DOHH2 (cell line): Measurements from ENCODE around the gene MYO1A.
"Not testable (repeated sequence)": the region's sequence is repeated elsewhere in the genome, so short reads cannot be mapped to it uniquely, and the experiment has no call there.

Experiments used
- H3F3A ChIP-seq: fragments of 200-600 bp; sonication (generic), shearing (Covaris generic); 2 replicates; pipeline ENCODE4 v1.6.0; 2016; ENCODE audit warnings: antibody characterized with exemption, mild to moderate bottlenecking; ENCODE audit not compliant: control insufficient read depth, insufficient read depth
- H3K27ac ChIP-seq: fragments of 200-600 bp; sonication (generic); 2 replicates; pipeline ENCODE4 v1.5.1; 2014; ENCODE audit warnings: low read depth, mild to moderate bottlenecking, low read length, moderate library complexity
- H3K27me3 ChIP-seq: fragments of 200-600 bp; sonication (generic); 2 replicates; pipeline ENCODE4 v1.6.1; 2014; ENCODE audit warnings: mild to moderate bottlenecking, low read length, mixed read lengths; ENCODE audit not compliant: control insufficient read depth
- H3K36me3 ChIP-seq: fragments of 200-600 bp; sonication (generic); 2 replicates; pipeline ENCODE4 v1.6.1; 2014; ENCODE audit warnings: mild to moderate bottlenecking, low read length, moderate library complexity, mixed read lengths; ENCODE audit not compliant: control insufficient read depth
- H3K4me1 ChIP-seq: fragments of 200-600 bp; sonication (generic); 2 replicates; pipeline ENCODE4 v1.6.1; 2014; ENCODE audit warnings: mild to moderate bottlenecking, low read length, mixed read lengths; ENCODE audit not compliant: control insufficient read depth
- H3K4me2 ChIP-seq: fragments of 200-600 bp; sonication (generic); 2 replicates; pipeline ENCODE4 v1.6.0; 2014; ENCODE audit warnings: mild to moderate bottlenecking, low read length, moderate library complexity
- H3K4me3 ChIP-seq: fragments of 200-600 bp; sonication (generic); 2 replicates; pipeline ENCODE4 v1.5.1; 2014; ENCODE audit warnings: mild to moderate bottlenecking, low read length, mixed read lengths
- H3K79me2 ChIP-seq: fragments of 200-600 bp; sonication (generic); 2 replicates; pipeline ENCODE4 v1.6.1; 2014; ENCODE audit warnings: mild to moderate bottlenecking, low read length, mixed read lengths; ENCODE audit not compliant: control insufficient read depth
- H3K9me2 ChIP-seq: fragments of 200-600 bp; sonication (generic); replicated peaks from 2 replicates; pipeline ENCODE4 v1.6.1; 2014; ENCODE audit warnings: mild to moderate bottlenecking, low read length, mixed read lengths; ENCODE audit not compliant: control insufficient read depth
- H3K9me3 ChIP-seq: fragments of 200-600 bp; sonication (generic); 2 replicates; pipeline ENCODE4 v1.6.1; 2014; ENCODE audit warnings: antibody characterized with exemption, low read length, mixed read lengths; ENCODE audit not compliant: control insufficient read depth, insufficient read depth
- H4K20me1 ChIP-seq: fragments of 200-600 bp; sonication (generic); 2 replicates; pipeline ENCODE4 v1.6.0; 2014; ENCODE audit warnings: low read depth, mild to moderate bottlenecking, antibody characterized with exemption, low read length, moderate library complexity; ENCODE audit not compliant: control insufficient read depth, insufficient read depth
- EZH2phosphoT487 ChIP-seq: fragments of 200-600 bp; sonication (generic); IDR thresholded peaks from 2 replicates; pipeline ENCODE4 v1.6.1; 2017; ENCODE audit warnings: borderline replicate concordance, mild to moderate bottlenecking, antibody characterized with exemption, low read length, moderate library complexity, mixed read lengths
- TF ChIP-seq, protein P1 (sequence below): fragments of 200-600 bp; sonication (generic); IDR thresholded peaks from one replicate; pipeline ENCODE4 v1.5.1; 2014; ENCODE audit warnings: antibody characterized with exemption, mild to moderate bottlenecking, low read depth, low read length; ENCODE audit not compliant: poor library complexity, severe bottlenecking

The MYO1A gene

DNA sequence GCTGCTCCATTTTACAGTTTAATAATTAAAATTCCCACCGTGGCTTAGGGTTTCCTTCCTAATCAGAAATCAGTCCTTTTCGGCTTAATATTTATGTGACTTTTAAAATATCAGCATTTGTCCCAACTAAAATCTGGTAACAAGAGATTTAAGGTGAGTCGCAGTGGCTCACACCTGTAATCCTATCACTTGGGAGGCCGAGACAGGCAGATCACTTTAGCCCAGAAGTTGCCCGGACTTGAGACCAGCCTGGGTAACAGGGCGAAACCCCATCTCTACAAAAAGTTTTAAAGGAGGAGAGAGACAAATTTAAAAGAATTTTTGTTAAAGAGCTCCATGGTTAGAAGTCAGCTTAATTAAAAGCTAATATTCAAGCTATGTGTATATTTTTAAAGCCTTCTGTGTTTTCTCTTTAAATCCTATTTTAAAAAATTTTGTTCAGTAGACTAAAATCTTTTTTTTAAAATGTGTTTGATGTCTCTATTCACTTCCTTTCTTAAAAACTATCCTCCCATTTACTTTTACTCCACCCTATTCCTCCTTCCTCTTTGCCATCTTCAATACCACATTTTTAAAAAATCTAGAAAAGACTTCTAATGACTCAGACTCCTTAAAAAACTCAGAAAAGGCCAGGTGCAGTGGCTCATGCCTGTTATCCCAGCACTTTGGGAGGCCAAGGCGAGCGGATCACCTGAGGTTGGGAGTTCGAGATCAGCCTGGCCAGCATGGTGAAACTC, 29.8 kb downstream of the MYO1A start:
- no peaks in the 10 kb centered on the region for H3K79me2 ChIP-seq
- no peaks in the 10 kb centered on the region for H3K9me3 ChIP-seq
- H3K9me2 ChIP-seq, result no peaks in the 10 kb centered on the region
- H3F3A ChIP-seq, result no peaks in the 10 kb centered on the region
- H3K4me2 ChIP-seq, result no peak overlapping the region
- H3K4me3 ChIP-seq, result no peak overlapping the region
- TF ChIP-seq, protein P1, sequence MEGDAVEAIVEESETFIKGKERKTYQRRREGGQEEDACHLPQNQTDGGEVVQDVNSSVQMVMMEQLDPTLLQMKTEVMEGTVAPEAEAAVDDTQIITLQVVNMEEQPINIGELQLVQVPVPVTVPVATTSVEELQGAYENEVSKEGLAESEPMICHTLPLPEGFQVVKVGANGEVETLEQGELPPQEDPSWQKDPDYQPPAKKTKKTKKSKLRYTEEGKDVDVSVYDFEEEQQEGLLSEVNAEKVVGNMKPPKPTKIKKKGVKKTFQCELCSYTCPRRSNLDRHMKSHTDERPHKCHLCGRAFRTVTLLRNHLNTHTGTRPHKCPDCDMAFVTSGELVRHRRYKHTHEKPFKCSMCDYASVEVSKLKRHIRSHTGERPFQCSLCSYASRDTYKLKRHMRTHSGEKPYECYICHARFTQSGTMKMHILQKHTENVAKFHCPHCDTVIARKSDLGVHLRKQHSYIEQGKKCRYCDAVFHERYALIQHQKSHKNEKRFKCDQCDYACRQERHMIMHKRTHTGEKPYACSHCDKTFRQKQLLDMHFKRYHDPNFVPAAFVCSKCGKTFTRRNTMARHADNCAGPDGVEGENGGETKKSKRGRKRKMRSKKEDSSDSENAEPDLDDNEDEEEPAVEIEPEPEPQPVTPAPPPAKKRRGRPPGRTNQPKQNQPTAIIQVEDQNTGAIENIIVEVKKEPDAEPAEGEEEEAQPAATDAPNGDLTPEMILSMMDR, result no peak
- TF ChIP-seq EZH2phosphoT487, result no peak
- no peaks in the 10 kb centered on the region for H3K4me1 ChIP-seq
- no peak overlapping the region for H3K27ac ChIP-seq
- no peaks in the 10 kb centered on the region for H4K20me1 ChIP-seq
- no peaks in the 10 kb centered on the region for H3K36me3 ChIP-seq
- peaks cover 12% of the 10 kb centered on the region for H3K27me3 ChIP-seq

DNA sequence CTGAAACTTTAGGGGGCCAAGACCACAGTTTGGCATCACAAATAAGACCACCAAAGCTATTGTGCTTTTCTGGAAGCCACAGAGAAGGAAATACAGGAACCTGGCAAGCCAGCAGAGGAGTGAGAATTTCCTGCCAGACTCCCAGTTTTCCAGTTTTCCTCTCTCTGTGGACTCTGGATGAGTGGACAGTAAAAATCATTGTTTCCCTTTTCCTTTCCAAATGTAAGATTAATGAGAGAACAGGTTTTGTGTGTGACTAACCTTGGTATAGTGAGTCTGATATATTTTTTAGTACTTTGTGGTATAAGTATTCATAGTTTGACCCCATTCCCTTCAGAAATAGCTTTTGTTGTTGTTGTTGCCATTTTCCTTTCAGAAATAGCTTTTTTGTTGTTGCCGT, 31.0 kb downstream of the MYO1A start:
- Histone ChIP-seq H3K4me1 (no peaks in the 10 kb centered on the region), H3K27me3 (peaks cover 25% of the 10 kb centered on the region), H3F3A (no peaks in the 10 kb centered on the region), H3K36me3 (no peaks in the 10 kb centered on the region), H3K4me2 (no peak overlapping the region), H3K9me2 (no peaks in the 10 kb centered on the region), H4K20me1 (no peaks in the 10 kb centered on the region), H3K79me2 (no peaks in the 10 kb centered on the region), H3K4me3 (no peak overlapping the region), H3K9me3 (no peaks in the 10 kb centered on the region), H3K27ac (no peak overlapping the region)
- TF ChIP-seq EZH2phosphoT487, result no peak
- TF ChIP-seq, protein P1, result no peak

DNA sequence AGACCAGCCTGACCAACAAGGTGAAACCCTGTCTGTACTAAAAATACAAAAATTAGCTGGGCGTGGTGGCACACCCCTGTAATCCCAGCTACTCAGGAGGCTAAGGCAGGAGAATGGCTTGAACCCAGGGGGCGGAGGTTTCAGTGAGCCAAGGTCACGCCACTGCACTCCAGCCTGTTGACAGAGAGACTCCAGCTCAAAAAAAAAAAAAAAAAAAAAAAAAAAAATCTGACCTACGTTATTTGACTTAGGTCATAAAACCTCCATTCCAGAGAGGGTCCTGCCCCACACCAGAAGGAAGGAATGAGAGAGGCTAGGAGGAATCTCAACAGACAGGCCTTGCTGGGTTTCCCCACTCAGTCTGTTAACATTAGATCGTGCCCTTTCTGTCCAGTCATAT, 31.6 kb downstream of the MYO1A start:
- not testable (repeated sequence) for H3K79me2 ChIP-seq, H3K4me1 ChIP-seq, H3K9me3 ChIP-seq, H3K27ac ChIP-seq, H3F3A ChIP-seq, H3K4me3 ChIP-seq, H4K20me1 ChIP-seq, H3K36me3 ChIP-seq, H3K4me2 ChIP-seq, H3K9me2 ChIP-seq
- H3K27me3 ChIP-seq, result peaks cover 30% of the 10 kb centered on the region

DNA sequence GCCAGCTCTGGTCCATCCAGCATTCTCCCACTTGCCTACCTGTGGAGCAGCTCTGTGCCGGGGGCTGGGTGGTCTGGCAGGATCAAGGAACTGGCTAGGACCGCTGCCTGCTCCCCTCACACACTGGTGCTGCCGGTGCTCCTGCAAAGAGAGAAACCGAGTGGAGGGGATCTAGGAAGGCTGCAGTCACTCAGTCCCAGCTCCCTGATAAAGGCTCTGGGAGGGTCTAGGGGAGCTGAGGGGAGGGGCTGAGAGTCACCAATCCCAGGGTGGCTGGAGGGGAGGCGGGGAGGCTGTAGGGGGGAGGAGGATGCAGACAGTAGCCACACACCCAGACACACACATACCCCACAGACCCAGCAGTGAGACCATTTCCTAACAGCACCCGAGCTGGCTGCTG, 33.6 kb downstream of the MYO1A start, which contains the start of gene TAC3:
TAC3 (minus strand) TSS at position 182 of the 400 bp plus-strand sequence. CDS start 732 bp downstream, outside the sequence.
- Histone ChIP-seq H3K79me2 (no peaks in the 10 kb centered on the region), H3F3A (no peaks in the 10 kb centered on the region), H3K36me3 (no peaks in the 10 kb centered on the region), H3K4me2 (no peak within 1 kb of the TSS), H3K4me1 (no peaks in the 10 kb centered on the region), H3K4me3 (no peak within 1 kb of the TSS), H3K27ac (no peak within 1 kb of the TSS), H4K20me1 (no peaks in the 10 kb centered on the region), H3K27me3 (peaks cover 45% of the 10 kb centered on the region), H3K9me3 (no peaks in the 10 kb centered on the region), H3K9me2 (no peaks in the 10 kb centered on the region)
- no peak for TF ChIP-seq EZH2phosphoT487
- TF ChIP-seq, protein P1, result no peak
